Right lobe of liver (tissue), 6 donors: ENCODE data around the gene PPP1R1B. TPM values are rescaled to one million over a fixed set of nuclear protein-coding genes. Genes with fewer than 3 reads are reported as not detected.

Source experiments
- ATAC-seq, 4 donors: fragments of 200-7000 bp; cut with Tn5 transposase; one replicate each; pipeline ENCODE4 v1.9.1; 2020; ENCODE audit warnings: mild to moderate bottlenecking in 4 of 4, moderate library complexity in 4 of 4
- DNase-seq, 3 donors: peaks; one replicate each; pipeline ENCODE4 v3.0.0-alpha.2; 2020
- H3K27ac ChIP-seq, 3 donors: fragments of 200-600 bp; one replicate each; pipeline ENCODE4 v1.8.0; 2022
- H3K27me3 ChIP-seq, 2 donors: fragments of 200-600 bp; one replicate each; pipeline ENCODE4 v1.8.0; 2022
- H3K36me3 ChIP-seq, 4 donors: fragments of 200-600 bp; sonication (generic) in 1 of 4; one replicate each; pipeline versions ENCODE4 v1.5.1 to v1.8.0; 2017 to 2022; ENCODE audit warnings: control low read depth in 1 of 4
- H3K4me1 ChIP-seq, 4 donors: fragments of 200-600 bp; sonication (generic) in 1 of 4; one replicate each; pipeline versions ENCODE4 v1.5.1 to v1.8.0; 2017 to 2022; ENCODE audit warnings: control low read depth in 1 of 4
- H3K4me3 ChIP-seq, 3 donors: fragments of 200-600 bp; one replicate each; pipeline ENCODE4 v1.8.0; 2022
- H3K9me3 ChIP-seq, 4 donors: fragments of 200-600 bp; sonication (generic) in 1 of 4; one replicate each; pipeline versions ENCODE4 v1.5.1 to v1.8.0; 2017 to 2022; ENCODE audit warnings: control low read depth in 1 of 4
- POLR2A ChIP-seq: fragments of 450-650 bp; IDR thresholded peaks from one replicate; pipeline ENCODE4 v1.6.1; 2017; ENCODE audit warnings: antibody characterized with exemption, mild to moderate bottlenecking
- WGBS: methylation state at CpG from one replicate; pipeline ENCODE4 v1.1.6; 2018; ENCODE audit warnings: low coverage, low lambda C conversion rate; ENCODE audit not compliant: insufficient coverage; ENCODE audit errors: missing lambda C conversion rate; 5-methylcytosine and 5-hydroxymethylcytosine counted together
- intact Hi-C, 2 donors: fragments of 100-400 bp; cut with DNase I; formaldehyde crosslinking; loops; one replicate each; pipeline versions ENCODE4 v1.11.2 to v1.14.1; 2022
- total RNA-seq, 6 experiments: library from RNA; depleted of rRNA in 2 of 6; stranded (reverse); fragments of >200 nt in 2 of 6; fragmentation: NEBNext Ultra II Directional in 3 of 6; extraction: Animal tissue kit (Norgen Biotek cat#: 25700) in 3 of 6; gene quantifications; one replicate each; pipeline versions ENCODE4 v1.1.0 to v1.2.4, GENCODE V29; 2016 to 2023
- TF ChIP-seq, protein P1 (sequence below), 4 donors: fragments of 200-600 bp in 3 of 4; fragments of 450-650 bp in 1 of 4; IDR thresholded peaks; one replicate each; pipeline versions ENCODE4 v1.5.1 to v1.8.0; 2016 to 2022; ENCODE audit warnings: antibody characterized with exemption in 4 of 4, mild to moderate bottlenecking in 2 of 4
- donor health status: DM: no; HTN: yes; CAD: no.
- donor health status: DM: no; HTN: no; CAD: no.
- donor health status: DM: no; HTN: no; CAD: no.
- donor health status: DM: no; HTN: yes; CAD: no.
- donor health status: DM: no; HTN: yes; CAD: no.

Gene PPP1R1B
- total RNA-seq, 6 experiments from 2014 or later, result 0.46 TPM; not detected in 5

DNA sequence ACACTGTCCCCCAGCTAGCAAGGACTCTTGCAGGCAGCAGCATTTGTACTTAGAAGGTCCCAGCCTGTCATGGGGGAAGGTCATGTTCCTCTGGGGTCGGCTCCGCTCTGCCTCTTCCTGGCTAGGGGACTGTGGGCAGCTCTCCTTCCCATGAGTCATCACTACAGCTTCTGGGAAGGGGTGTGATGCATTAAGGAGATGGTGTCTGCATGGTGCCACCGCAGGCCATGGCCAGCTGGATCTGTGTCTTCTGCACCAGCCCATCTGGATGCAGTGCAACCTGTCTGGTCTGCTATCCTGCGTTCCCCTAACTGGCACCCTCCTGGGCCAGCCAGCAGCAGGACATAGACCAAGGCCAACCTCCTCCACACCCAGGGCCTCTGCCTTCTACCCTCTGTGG lies 16.5 kb downstream of the PPP1R1B start:
- H3K27me3 ChIP-seq, result no peaks in the 10 kb centered on the region
- no CpG with 5 or more reads among the region's 4 CpGs for WGBS
- DNase-seq (no peak), ATAC-seq (peak in 2 of 4 donors; percentile 4 to 25)
- no peak for TF ChIP-seq POLR2A
- no peaks in the 10 kb centered on the region for H3K36me3 ChIP-seq
- no peak overlapping the region for H3K4me3 ChIP-seq
- intact Hi-C loops, result no loop called here
- no peaks in the 10 kb centered on the region for H3K9me3 ChIP-seq
- no peak overlapping the region for H3K27ac ChIP-seq
- H3K4me1 ChIP-seq, result peaks cover 0 to 4% (median under 1%) of the 10 kb centered on the region in 4 donors

DNA sequence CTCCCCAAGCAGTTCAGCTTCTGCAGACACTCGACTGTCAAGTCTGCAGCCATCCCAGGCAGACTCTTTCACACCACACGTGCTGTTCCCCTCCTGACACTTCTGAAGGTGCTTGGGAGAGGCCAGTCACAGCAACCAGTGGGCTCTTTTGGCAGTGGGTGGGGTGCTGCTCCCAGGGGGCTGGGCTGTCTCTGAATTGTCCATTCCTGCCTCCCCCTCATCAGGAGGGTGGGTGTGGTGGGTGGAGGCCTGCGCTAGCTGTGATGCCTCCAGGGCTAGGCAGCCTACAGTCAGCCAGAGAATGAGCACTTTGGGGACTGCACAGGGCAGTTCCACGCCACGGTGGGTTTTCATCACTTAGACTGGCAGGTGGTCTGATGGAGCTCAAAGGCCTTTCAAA lies 20.5 kb downstream of the PPP1R1B start:
- TF ChIP-seq, protein P1, sequence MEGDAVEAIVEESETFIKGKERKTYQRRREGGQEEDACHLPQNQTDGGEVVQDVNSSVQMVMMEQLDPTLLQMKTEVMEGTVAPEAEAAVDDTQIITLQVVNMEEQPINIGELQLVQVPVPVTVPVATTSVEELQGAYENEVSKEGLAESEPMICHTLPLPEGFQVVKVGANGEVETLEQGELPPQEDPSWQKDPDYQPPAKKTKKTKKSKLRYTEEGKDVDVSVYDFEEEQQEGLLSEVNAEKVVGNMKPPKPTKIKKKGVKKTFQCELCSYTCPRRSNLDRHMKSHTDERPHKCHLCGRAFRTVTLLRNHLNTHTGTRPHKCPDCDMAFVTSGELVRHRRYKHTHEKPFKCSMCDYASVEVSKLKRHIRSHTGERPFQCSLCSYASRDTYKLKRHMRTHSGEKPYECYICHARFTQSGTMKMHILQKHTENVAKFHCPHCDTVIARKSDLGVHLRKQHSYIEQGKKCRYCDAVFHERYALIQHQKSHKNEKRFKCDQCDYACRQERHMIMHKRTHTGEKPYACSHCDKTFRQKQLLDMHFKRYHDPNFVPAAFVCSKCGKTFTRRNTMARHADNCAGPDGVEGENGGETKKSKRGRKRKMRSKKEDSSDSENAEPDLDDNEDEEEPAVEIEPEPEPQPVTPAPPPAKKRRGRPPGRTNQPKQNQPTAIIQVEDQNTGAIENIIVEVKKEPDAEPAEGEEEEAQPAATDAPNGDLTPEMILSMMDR (IDR thresholded peaks at IDR 0.05), result no peak
- no peak for TF ChIP-seq POLR2A
- WGBS, result no CpG with 5 or more reads among the region's 5 CpGs
- no peak for ATAC-seq
- intact Hi-C loops, result no loop called here
- no peak for DNase-seq
- no peaks in the 10 kb centered on the region for H3K36me3 ChIP-seq
- H3K27ac ChIP-seq, result no peak overlapping the region
- H3K4me3 ChIP-seq, result no peak overlapping the region
- H3K4me1 ChIP-seq, result no peaks in the 10 kb centered on the region
- H3K27me3 ChIP-seq, result no peaks in the 10 kb centered on the region
- H3K9me3 ChIP-seq, result no peaks in the 10 kb centered on the region

DNA sequence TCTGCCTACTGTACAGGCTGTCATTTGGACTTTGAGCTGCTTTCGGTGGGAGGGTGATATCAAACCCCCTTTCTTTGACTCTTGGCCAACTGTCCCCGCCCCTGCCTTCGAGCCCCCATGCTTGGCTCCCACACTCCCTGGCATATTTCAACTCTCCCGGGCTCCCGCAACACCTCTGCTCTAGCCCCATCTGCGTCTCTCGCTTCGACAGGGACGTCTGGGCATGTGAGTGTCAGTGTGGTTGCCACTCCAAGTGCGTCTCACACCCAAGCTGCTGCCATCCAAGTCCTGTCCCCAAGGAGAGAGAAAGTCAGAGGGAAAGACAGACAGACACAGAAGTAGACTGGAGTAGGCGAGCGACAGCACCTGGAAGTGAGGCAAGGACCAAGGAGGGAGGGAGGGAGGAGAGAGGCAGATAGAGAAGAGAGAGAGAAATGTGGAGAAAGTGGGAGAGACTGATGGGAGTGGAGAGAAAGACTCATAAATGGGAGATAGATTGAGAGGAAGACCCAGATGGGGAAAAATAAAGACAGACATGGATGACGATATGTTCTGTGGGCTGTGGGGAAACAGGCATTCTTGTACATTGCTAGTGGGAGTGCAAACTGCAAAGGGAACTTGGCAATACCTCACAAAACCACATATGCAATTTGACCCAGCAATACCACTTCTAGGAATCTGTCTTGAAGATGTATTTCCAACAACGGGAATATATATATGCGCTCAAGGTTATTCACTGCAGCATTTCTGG lies 22.0 kb downstream of the PPP1R1B start:
- Histone ChIP-seq H3K4me3 (no peak overlapping the region), H3K27ac (no peak overlapping the region), H3K9me3 (no peaks in the 10 kb centered on the region), H3K27me3 (no peaks in the 10 kb centered on the region), H3K36me3 (no peaks in the 10 kb centered on the region), H3K4me1 (peaks cover 0 to 2% (median 0%) of the 10 kb centered on the region in 4 donors)
- intact Hi-C loops, result no loop called here
- no peak for DNase-seq
- 84% methylated on average over 13 of the region's 15 CpGs for WGBS
- ATAC-seq, result no peak
- no peak for TF ChIP-seq POLR2A
- TF ChIP-seq, protein P1 (IDR thresholded peaks at IDR 0.05), result no peak

DNA sequence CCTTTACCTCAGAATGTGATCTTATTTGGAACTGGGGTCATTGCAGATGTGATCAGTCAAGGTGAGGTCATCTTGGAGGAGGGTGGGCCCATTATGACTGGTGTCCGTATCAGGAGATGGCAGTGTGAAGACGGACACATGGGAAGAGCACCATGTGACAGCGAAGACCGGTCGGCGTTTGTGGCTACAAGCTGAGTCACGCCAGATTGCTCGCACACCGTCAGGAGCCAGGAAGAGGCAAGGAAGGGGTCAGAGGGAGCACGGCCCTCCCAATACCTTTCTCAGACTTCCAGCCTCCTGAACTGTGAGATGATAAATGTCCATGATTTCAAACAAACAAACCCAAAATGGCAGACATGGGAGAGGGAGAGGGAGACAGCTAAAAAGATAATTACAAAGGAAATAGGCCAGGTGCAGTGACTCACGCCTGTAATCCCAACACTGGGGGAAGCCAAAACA lies 23.4 kb downstream of the PPP1R1B start:
- H3K27ac ChIP-seq, result no peak overlapping the region
- H3K9me3 ChIP-seq, result no peaks in the 10 kb centered on the region
- H3K4me3 ChIP-seq, result no peak overlapping the region
- no peak for TF ChIP-seq POLR2A
- TF ChIP-seq, protein P1 (IDR thresholded peaks at IDR 0.05), result no peak
- no peaks in the 10 kb centered on the region for H3K36me3 ChIP-seq
- DNase-seq (no peak), ATAC-seq (no peak)
- WGBS, result 92% methylated on average over 11 of the region's 11 CpGs
- intact Hi-C loops, result no loop called here
- H3K4me1 ChIP-seq, result peaks cover 0 to 7% (median 0%) of the 10 kb centered on the region in 4 donors
- H3K27me3 ChIP-seq, result no peaks in the 10 kb centered on the region

DNA sequence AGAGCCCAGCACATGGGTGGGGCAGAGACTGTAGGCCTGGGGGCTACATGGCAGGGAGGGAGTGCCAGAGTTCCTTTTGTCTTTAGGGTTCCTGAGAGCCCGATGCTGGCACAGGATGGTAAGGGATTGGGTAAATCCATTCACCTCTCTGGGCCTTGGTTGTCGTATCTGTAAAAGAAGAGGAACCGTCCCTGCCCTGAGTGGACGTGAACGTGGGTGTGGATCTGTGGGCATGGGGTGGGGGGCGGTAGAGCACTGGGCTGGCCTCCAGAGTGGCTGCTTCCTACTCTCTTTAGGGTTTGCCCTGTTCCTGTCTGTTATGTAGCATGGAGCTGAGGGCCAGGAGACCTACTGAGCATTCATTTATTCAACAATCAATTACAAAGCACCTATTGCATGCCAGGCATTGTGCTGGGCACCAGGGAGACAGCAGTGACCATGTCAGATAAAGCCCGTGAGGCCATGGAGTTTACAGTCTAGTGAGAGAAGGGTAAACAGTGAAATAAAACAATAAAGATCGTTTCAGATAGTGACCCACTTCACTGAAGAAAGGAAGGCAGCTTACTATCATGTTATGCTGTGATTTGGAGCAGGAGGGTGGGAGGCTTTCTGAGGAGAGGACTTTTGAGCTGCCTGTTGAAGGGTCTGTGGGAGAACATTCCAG lies 25.3 kb downstream of the PPP1R1B start:
- H3K4me3 ChIP-seq, result no peak overlapping the region
- 63% methylated on average over 4 of the region's 8 CpGs for WGBS
- intact Hi-C loops, result no loop called here
- no peak for ATAC-seq
- H3K36me3 ChIP-seq, result no peaks in the 10 kb centered on the region
- no peak for DNase-seq
- H3K27me3 ChIP-seq, result no peaks in the 10 kb centered on the region
- H3K4me1 ChIP-seq, result peaks cover 0 to 7% (median 0%) of the 10 kb centered on the region in 4 donors
- H3K27ac ChIP-seq, result no peak overlapping the region
- TF ChIP-seq, protein P1 (IDR thresholded peaks at IDR 0.05), result no peak
- TF ChIP-seq POLR2A, result no peak
- no peaks in the 10 kb centered on the region for H3K9me3 ChIP-seq
